ENCODE data around the gene ZNF410. TPM values are rescaled to one million over a fixed set of nuclear protein-coding genes. Genes with fewer than 3 reads are reported as not detected.

ZNF410 gene
- total RNA-seq, 1 experiment from 2014 or later = 52.1 TPM

DNA sequence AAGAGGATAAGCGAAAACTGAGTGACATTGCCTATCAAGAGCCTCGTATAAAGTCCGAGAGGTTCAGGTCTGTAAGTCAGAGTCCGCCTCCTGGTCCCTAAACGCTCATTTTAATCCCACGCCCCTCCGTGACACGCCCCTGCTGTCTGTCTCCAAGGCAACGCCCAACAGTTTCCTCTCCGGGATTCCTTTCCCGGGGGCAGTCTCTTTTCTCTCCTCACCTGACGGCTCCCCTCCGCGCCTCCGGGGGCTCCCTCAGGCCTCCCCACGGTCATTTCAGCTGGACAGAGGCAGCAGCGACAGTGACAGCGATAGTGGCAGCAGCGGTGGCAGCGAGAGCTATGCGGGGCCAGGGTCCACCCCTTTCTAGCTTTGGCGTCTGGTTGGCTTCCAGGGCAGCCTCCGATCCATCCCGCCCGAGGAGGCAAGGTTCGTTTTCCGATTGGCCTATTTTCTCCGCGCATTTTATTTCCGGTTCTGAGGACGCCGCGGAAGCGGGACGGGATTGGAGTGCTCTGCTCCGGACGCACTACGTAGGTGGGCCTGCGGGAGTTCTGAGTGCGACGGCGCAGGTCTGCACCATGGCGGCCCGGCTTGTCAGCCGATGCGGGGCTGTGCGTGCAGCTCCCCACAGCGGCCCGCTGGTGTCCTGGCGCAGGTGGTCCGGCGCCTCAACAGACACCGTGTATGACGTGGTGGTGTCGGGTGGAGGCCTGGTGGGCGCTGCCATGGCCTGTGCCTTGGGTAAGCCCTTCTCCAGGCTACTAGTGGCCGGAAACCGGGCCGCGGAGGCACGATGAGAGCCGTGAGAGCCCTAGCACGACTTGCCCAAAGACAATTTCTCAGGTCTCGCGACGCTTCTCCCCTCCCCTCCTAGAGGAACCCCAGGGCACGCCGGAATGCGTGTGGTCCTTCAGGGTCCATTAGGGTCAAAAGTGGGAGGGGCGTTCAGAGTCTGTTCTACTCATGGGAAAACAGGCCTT lies 63.4 kb downstream of the ZNF410 start, which contains the start of the genes COQ6 and FAM161B:
Gene COQ6 (plus strand): TSS at position 551 of the 983 bp plus-strand sequence. CDS start 31 bp downstream, at position 582.
Gene FAM161B (minus strand): TSS at position 343 of the 983 bp plus-strand sequence. CDS start 68 bp downstream, at position 275.
- peak; percentile 97 for DNase-seq (ENCODE audit: low read depth)

DNA sequence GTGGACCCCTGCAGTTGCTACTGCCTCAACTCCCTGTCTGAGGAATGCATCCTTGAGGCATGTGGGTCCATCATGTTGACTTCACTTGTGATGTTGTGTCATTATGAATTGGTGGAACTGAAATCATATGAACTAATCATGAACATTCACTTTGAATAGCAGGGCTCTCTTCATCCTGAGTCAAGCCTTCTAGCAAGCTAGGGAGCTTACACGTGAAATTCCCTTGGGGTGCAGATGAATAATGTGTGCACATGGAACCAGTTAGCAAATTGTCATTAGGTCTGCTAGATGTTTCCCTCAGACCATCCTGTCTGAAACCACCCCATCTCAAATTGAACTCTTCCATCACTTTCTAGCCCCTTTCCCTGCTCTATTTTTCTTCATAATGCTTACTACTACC lies 67.1 kb downstream of the ZNF410 start:
- DNase-seq (ENCODE audit: low read depth) = no peak

DNA sequence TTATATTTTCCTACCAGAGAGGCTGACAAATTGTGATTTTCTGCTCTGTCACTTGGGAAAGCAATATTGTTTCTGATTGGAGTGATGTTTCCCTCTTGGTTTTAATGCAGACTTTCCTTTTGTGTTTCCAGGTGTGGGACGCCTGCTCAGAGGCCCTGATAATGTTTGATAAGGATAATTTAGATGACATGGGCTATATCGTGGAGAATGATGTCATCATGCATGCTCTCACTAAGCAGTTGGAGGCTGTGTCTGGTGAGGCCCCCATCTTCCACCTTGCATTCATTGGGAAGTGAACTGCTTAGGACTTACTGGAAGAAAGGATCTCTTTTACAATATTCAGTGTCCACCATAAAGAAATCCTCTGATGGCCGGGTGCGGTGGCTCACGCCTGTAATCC lies 69.0 kb downstream of the ZNF410 start:
- no peak for DNase-seq (ENCODE audit: low read depth)

DNA sequence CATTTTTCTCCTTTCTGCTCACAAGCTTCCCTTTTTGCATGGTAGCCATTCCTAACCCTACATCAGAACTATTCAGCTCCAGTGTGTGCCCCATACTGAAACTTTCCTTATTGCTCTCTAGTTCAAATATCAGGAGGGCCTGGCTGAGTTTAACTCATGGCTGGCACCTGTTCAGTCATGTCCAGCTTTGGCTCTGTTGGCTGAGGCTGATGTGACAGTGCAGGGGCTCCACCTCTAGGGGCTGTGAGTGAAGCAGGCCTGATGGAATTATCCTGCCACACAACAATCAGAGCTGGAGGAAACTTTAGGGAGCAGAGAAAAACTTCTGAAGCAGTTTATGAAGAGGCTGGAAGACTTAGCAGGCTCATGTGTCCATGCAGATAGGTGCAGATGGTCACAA lies 71.9 kb downstream of the ZNF410 start:
- DNase-seq (ENCODE audit: low read depth) = peak; percentile 38

DNA sequence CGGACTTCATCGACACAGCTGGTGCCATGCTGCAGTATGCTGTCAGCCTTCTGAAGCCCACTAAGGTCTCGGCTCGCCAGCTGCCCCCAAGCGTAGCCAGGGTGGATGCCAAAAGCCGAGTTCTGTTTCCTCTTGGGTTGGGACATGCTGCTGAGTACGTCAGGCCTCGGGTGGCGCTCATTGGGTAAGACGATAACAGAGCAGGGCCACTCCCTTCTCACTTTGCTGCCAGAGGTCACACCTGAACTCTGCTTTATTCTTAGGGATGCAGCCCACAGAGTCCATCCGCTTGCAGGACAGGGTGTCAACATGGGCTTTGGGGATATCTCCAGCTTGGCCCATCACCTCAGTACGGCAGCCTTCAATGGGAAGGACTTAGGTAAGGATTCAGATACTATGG lies 74.5 kb downstream of the ZNF410 start:
- DNase-seq (ENCODE audit: low read depth) = no peak

DNA sequence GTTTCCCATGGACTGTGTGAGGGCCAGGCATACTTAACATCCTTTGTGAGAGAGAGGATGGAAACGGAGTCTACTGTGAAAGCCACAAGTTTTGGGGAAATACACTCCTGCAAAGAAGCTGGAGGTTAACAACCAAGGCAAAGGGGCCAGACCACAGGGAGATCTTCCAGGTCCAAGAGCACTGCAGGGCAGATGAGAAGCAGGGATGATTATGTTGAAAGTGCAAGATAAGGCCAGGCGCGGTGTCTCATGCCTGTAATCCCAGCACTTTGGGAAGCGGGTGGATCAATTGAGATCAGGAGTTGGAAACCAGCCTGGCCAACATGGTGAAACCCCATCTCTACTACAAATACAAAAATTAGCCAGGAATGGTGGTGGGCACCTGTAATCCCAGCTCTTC lies 78.6 kb downstream of the ZNF410 start:
- DNase-seq (ENCODE audit: low read depth) = no peak

DNA sequence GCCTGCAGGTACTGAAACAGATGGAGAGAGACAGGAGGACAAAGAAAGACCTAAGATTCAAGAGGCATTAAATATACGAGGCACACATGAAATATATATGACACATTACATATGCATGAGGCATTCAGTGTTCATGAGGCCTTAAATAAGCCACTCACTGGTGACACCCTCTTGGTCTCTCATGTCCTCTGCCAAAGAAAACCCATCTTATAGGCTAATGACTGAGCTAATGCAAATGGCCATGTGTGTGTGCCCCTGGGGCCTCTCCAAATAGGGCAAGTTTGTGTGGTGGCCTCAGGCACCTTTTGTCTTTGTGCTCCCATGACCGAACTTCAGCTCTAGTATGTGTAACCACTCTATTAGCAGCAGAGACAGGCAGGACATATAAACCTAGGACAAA lies 82.2 kb downstream of the ZNF410 start:
- no peak for DNase-seq (ENCODE audit: low read depth)

DNA sequence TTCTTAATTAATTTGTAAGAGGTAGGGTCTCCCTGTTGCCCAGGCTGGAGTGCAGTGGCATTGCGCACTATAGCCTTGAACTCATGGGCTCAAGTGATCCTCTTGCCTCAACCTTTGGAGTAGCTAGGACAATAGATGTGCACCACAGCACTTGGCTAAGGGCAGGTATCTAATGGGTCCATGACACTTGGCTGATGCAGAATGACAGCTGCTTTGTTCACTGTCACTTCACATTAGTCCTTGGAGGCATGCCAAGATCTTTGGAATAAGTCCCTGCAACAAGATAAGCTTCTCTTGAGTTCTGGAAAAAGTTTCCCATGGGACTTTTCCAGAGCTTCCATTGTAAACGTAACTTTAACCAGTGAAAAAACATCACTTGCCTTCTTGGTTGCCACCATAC lies 86.8 kb downstream of the ZNF410 start:
- peak; percentile 61 for DNase-seq (ENCODE audit: low read depth)

DNA sequence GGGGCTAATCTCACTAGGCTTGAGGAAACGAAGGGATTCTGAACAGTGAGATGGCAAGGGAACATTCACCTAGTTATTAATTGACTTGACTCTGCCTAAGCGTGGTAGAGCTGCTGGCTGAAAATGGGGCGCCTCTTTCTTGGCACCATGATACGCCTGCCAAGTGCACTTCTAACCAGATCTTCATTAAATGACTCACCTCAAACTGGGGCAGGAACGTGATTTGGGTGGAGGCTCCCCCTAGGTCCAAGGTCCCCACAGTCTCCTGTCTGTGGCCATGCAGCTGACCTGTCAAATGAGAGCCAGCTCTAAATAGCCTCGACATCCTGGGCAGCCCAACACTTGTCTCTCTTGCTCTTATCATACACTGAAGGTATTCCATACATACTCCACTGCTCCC lies 89.5 kb downstream of the ZNF410 start:
- DNase-seq (ENCODE audit: low read depth) = no peak

DNA sequence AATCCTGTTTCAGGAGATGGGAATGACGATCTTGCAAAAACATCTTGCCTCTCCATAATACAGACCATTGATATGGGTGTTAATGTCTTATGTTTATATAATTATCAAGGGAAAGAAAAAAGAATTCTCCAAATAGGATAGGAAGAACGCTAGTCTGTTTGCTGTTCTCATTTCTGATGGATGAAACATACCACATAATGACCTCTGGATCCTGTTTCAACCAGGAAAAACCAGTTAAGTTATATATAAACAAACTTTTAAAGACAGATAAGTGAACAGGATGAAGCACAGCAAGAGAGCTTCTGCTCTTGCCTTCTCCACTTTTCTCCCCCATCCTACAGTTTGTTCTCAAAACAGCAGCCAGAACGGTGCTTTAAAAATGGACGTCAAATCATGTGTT lies 91.2 kb downstream of the ZNF410 start:
- DNase-seq (ENCODE audit: low read depth) = peak; percentile 14

Other genes with a start within 250 kb of the ZNF410 start
- gene DNAL1, start 241.9 kb upstream of the ZNF410 start, total RNA-seq (2014; rRNA removed) = 17.3 and 18.3 TPM in 2 replicates
- gene PNMA1, start 172.5 kb upstream of the ZNF410 start, total RNA-seq (2014; rRNA removed) = 19.2 and 22.0 TPM in 2 replicates
- gene PTGR2, start 35.0 kb upstream of the ZNF410 start, total RNA-seq (2014; rRNA removed) = 9.0 and 18.9 TPM in 2 replicates
- gene FAM161B, start 63.2 kb downstream of the ZNF410 start, total RNA-seq (2014; rRNA removed) = 2.1 and 3.4 TPM in 2 replicates
- gene COQ6, start 63.4 kb downstream of the ZNF410 start, total RNA-seq (2014; rRNA removed) = 38.5 and 46.7 TPM in 2 replicates
- 8.3 and 11.8 TPM in 2 replicates for gene ENTPD5, start 132.4 kb downstream of the ZNF410 start, total RNA-seq (2014; rRNA removed)
- 4.9 and 8.6 TPM in 2 replicates for gene BBOF1, start 132.5 kb downstream of the ZNF410 start, total RNA-seq (2014; rRNA removed)
- gene ALDH6A1, start 197.6 kb downstream of the ZNF410 start, total RNA-seq (2014; rRNA removed) = 5.3 and 8.2 TPM in 2 replicates
- 10.2 and 11.5 TPM in 2 replicates for gene LIN52, start 198.1 kb downstream of the ZNF410 start, total RNA-seq (2014; rRNA removed)